ENCODE measurements around the gene MPC1L.

The MPC1L gene

GRCh38 chrX:40623665-40624064, 437 bp downstream of the MPC1L start:
- H3K27ac ChIP-seq: no peak overlapping the region
- DNase-seq (ENCODE audit: low read depth, low spot score): no peak

DNA sequence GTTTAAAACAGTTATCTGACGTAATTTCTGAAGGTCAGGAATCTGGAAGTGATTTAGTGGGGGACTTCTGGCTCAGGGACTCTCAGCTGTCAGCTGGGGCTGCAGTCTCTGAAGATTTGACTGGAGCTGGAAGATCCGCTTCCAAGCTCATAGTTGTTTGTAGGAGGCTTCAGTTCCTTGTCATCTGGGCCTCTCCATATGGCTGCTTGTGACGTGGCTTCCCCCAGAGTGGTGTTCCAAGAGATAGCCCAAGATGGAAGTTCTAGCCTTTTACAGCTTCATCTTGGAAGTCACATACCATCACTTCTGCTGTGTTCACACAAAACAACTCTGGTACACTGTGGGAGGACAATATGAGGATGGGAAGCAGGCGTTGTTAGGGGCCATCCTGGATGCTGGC, 2.1 kb downstream of the MPC1L start:
- DNase-seq (ENCODE audit: low read depth, low spot score): no peak
- H3K27ac ChIP-seq: no peak overlapping the region

GRCh38 chrX:40628506-40628905, 5.3 kb downstream of the MPC1L start:
- no peak for DNase-seq (ENCODE audit: low read depth, low spot score)
- H3K27ac ChIP-seq: no peak overlapping the region

GRCh38 chrX:40632199-40632598, 9.0 kb downstream of the MPC1L start:
- no peak for DNase-seq (ENCODE audit: low read depth, low spot score)
- no peak overlapping the region for H3K27ac ChIP-seq

DNA sequence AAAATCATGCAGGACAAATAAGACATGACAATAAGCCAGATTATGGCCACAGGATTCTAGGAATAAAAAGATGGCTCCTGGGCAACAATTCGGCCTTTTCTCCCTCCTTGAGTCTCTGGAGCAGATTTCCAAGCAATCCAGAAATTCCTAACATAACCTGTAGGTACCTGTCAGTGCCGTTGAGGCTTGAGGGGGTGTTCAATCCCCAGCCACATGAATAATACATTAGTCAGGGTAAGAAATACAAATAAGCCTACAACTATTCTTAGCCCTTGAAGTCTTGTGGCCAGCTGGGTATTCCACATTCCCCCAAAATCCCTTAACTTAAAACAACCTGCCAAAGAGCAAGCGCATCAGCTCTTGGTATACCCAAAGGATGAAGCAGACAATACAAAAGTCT, 14.5 kb downstream of the MPC1L start:
- no peak overlapping the region for H3K27ac ChIP-seq
- no peak for DNase-seq (ENCODE audit: low read depth, low spot score)

GRCh38 chrX:40644176-40644575, 20.9 kb downstream of the MPC1L start:
- no peak for DNase-seq (ENCODE audit: low read depth, low spot score)
- H3K27ac ChIP-seq: peak overlapping the region; percentile 75

DNA sequence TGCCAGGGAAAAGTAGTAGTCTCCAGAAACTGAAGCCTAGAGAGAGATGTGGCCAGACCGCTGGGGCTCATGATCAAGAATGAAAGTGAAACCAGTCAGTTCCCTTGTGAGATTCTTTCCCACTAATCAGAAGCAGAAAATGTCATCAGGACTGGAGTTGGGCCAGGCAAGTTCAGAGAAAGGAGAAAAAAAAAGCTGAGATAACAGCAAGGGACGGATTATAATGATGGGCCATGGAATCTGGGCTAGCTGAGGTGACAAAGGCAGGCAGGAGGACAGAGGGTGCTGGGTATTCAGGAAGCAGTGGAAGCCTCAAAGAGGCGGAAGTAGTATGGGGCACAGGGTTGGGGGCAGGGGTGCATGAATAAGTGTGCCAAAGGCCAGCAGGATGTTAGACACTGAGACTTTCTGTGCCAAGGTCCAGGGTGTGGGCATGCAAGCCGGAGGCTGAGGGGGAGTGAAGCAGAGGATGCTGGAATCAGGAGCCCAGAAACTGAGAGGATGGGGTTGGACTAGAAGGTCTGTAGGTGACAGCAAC, 21.7 kb downstream of the MPC1L start:
- peak overlapping the region; percentile 75 for H3K27ac ChIP-seq
- no peak for DNase-seq (ENCODE audit: low read depth, low spot score)

GRCh38 chrX:40646489-40647306, 23.5 kb downstream of the MPC1L start:
- H3K27ac ChIP-seq: peak overlapping the region; percentile 75
- DNase-seq (ENCODE audit: low read depth, low spot score): no peak

- peak; percentile 20 for DNase-seq (ENCODE audit: low read depth, low spot score)
- H3K27ac ChIP-seq: peak within 1 kb of the TSS; percentile 75
Observed at GRCh38 chrX:40647307-40648197, 24.3 kb downstream of the MPC1L start, which contains the start of gene CXorf38. Gene CXorf38 (minus strand): TSS chrX:40647561. CDS start chrX:40647520, 41 bp downstream.

DNA sequence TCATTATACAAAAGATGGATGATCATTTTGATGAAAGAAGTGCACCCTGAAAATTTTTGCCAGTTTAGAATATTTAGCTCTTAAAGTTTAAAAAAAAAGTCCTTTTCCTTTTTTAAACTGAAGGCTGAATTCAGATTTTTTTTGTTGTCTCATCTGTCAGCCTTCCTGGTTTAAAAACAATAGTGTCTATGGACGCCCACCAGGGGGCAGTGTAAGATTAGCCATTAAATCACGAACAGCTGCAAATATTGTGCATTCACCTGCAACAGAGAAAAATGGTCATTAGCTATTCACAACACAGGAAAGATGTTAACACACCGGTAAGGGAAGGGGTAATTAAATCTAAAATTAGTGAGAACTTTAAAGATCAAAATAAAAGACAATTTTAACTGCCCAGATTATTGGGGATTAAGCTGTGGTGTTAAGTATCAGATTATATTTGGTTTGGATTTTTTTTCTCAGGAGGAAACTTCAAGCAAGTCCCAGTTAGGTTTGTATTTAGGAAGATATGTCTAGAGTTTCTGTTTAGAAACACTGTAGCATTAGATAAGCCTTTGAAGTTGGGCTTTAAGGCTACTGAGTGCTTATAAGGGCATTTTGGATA, 28.5 kb downstream of the MPC1L start:
- no peak for DNase-seq (ENCODE audit: low read depth, low spot score)
- no peak overlapping the region for H3K27ac ChIP-seq

- H3K27ac ChIP-seq: no peak overlapping the region
- DNase-seq (ENCODE audit: low read depth, low spot score): no peak
Observed at GRCh38 chrX:40652664-40653063, 29.4 kb downstream of the MPC1L start.

GRCh38 chrX:40653535-40653934, 30.3 kb downstream of the MPC1L start:
- H3K27ac ChIP-seq: no peak overlapping the region
- DNase-seq (ENCODE audit: low read depth, low spot score): no peak

DNA sequence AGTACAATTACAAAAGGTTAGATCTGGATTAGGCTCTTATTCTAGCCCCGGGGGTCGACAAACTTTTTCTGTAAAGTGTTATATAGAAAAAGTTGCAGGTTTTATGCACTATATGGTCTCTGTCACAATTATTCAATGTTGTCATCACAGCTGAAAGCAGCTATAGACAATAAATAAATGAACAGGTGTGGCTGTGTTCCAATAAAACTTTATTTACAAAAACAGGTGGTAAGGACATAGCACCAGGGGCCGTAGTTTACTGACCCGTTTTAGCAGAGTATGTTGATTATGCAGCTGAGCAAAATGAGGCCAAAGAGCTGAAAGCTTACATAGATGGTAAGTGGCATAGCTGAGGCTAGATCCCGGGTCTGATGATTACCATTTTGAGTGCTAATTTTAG, 37.2 kb downstream of the MPC1L start:
- no peak overlapping the region for H3K27ac ChIP-seq

DNA sequence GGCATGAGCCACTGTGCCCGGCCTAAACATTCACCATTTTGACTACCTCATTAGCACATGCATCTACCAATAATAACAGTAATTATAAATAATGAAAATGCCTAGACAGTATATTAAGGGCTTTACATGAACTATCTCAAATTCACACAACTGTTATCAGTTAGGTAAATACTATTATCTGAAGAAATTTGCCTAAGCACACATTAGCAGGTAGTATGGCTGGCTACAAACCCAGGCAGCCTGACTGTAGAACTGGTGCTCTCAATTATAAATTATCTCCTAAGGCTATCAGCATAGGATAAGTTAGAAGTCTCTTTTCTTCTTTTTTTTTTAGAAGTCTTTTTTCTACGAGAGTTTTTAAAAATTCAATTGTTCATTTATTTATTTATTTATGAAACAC, 38.3 kb downstream of the MPC1L start:
- H3K27ac ChIP-seq: no peak overlapping the region
- DNase-seq (ENCODE audit: low read depth, low spot score): no peak

More for the DNA sequence above, 37.2 kb downstream of the MPC1L start:
- DNase-seq (ENCODE audit: low read depth, low spot score): no peak

GRCh38 chrX:40663078-40663740, 40.0 kb downstream of the MPC1L start:
- no peak overlapping the region for H3K27ac ChIP-seq
- no peak for DNase-seq (ENCODE audit: low read depth, low spot score)

DNA sequence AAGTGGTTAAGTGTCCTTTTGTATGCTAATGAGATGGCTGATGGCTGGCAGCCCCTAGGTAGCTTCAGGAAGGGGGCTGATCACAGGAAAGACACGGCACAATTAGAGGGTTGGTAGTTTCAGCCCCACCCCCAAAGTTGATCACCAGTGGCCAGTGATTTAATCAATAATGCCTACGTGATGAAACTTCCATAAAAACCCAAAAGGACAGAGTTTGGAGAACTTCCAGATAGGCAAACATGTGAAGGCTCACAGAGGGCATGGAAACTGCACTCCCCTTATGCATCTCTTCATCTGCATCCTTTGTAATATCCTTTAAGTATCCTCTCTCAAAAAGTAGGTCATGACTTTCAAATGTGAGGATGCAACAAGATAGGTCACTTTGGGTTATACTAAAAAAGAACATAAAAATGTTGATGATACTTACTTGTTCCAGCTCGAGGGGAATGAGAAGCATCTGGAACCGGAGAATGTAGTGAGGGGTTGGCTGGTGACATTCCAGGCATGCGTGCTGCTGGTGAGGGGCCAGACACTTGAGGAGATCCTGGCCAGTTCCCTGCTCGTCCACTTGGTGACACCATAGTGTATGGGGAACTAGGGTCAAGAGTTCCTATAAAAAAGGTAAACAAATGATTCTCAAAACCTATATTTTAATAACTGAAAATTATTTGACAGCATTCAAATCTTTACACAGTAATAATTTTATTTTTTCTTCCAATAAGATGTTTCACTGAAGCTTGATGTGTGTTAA, 40.8 kb downstream of the MPC1L start:
- no peak overlapping the region for H3K27ac ChIP-seq
- no peak for DNase-seq (ENCODE audit: low read depth, low spot score)

GRCh38 chrX:40671126-40671525, 47.9 kb downstream of the MPC1L start:
- no peak for DNase-seq (ENCODE audit: low read depth, low spot score)
- H3K27ac ChIP-seq: no peak overlapping the region

All from epithelial cell of prostate (primary cell).